Kidney (tissue), 14 donors: ENCODE results near the gene DLL3. TPM values are rescaled to one million over a fixed set of nuclear protein-coding genes. Genes with fewer than 3 reads are reported as not detected.

ENCODE experiments used
- DNase-seq, 5 donors: peaks; one replicate each; pipeline ENCODE4 v3.0.0-alpha.2; 2013 to 2020
- FAIRE-seq: peaks from 2 replicates; lab custom pipeline; 2012; peaks lifted over from hg19 to GRCh38; lab: Jason Lieb, UNC
- H3K27ac ChIP-seq, 2 donors: one replicate each; pipeline ENCODE4 v1.7.0; 2013; ENCODE audit warnings: low read depth in 2 of 2, low read length in 2 of 2, inconsistent platforms in 1 of 2
- H3K27me3 ChIP-seq: one replicate; pipeline ENCODE4 v1.7.1; 2013; ENCODE audit warnings: low read length, inconsistent platforms; ENCODE audit not compliant: control insufficient read depth, insufficient read depth
- H3K36me3 ChIP-seq, 3 donors: one replicate each; pipeline versions ENCODE4 v1.7.0 to v1.7.1; 2013; ENCODE audit warnings: low read length in 3 of 3, control low read depth in 1 of 3, inconsistent platforms in 1 of 3; ENCODE audit not compliant: insufficient read depth in 3 of 3, control insufficient read depth in 2 of 3
- H3K4me1 ChIP-seq, 3 donors: one replicate each; pipeline versions ENCODE4 v1.7.0 to v1.7.1; 2013; ENCODE audit warnings: low read length in 3 of 3, inconsistent platforms in 1 of 3, low read depth in 1 of 3; ENCODE audit not compliant: control insufficient read depth in 2 of 3, insufficient read depth in 2 of 3
- H3K4me3 ChIP-seq, 3 donors: one replicate each; pipeline versions ENCODE4 v1.7.0 to v1.8.1; 2013; ENCODE audit warnings: low read length in 3 of 3, control low read depth in 1 of 3, inconsistent platforms in 1 of 3
- H3K9ac ChIP-seq, 3 donors: one replicate each; pipeline versions ENCODE4 v1.7.0 to v1.7.1; 2013; ENCODE audit warnings: low read length in 3 of 3, control low read depth in 1 of 3, inconsistent platforms in 1 of 3
- H3K9me3 ChIP-seq, 3 donors: one replicate each; pipeline versions ENCODE4 v1.7.0 to v1.7.1; 2013; ENCODE audit warnings: low read length in 3 of 3, control low read depth in 1 of 3, inconsistent platforms in 1 of 3; ENCODE audit not compliant: control insufficient read depth in 2 of 3, insufficient read depth in 1 of 3
- intact Hi-C: fragments of 100-400 bp; cut with DNase I; formaldehyde crosslinking; loops from one replicate; pipeline ENCODE4 v1.11.1; 2022
- polyA plus RNA-seq: library from polyadenylated mRNA; stranded (reverse); fragments of 350-450 nt; fragmentation: Illumina TruSeq; extraction: RNeasy Lipid Tissue Mini Kit (QIAGEN cat#74804); gene quantifications from one replicate; pipeline ENCODE4 v1.2.3, GENCODE V29; 2014; ENCODE audit warnings: low read depth, low replicate concordance; ENCODE audit not compliant: insufficient read depth
- total RNA-seq: library from RNA; stranded (reverse); fragmentation: NEBNext Ultra II Directional; extraction: Animal tissue kit (Norgen Biotek cat#: 25700); gene quantifications from one replicate; pipeline ENCODE4 v1.2.1, GENCODE V29; 2021
- TF ChIP-seq, protein P1 (sequence below): IDR thresholded peaks from 3 replicates; pipeline ENCODE4 v1.5.1; 2012; ENCODE audit warnings: mild to moderate bottlenecking, moderate library complexity, borderline replicate concordance; ENCODE audit not compliant: insufficient read depth; ENCODE audit errors: extremely low read depth
- donor health status: control.
- donor health status: control.
- donor health status: control.
- donor health status: control.
- donor health status: control.
- donor health status: DM: yes; HTN: yes; CAD: no.
- donor health status: Normal renal cell carcinoma (clear cell type).

The DLL3 gene
- total and polyA plus RNA-seq, 2 donors from 2014 or later, result 0.13 to 0.17 TPM

DNA sequence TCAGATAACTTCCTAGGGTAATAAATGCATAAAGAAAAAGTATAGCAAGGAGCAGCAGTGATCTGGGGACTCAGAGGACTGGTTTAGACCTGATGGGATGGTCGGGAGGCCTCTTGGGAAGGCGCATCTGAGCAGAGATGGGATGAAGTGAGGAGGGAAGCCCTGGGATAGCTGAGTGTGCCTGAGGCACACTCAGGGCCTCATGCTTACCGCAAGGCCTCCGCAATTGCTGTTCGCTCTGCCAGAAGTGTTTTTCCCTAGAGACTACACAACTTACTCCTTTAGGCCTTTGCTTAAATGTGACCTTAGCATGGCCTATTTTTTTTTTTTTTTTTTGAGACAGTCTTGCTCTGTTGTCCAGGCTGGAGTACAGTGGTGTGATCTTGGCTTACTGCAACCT lies 4.1 kb upstream of the DLL3 start:
- no peak for DNase-seq
- TF ChIP-seq, protein P1, sequence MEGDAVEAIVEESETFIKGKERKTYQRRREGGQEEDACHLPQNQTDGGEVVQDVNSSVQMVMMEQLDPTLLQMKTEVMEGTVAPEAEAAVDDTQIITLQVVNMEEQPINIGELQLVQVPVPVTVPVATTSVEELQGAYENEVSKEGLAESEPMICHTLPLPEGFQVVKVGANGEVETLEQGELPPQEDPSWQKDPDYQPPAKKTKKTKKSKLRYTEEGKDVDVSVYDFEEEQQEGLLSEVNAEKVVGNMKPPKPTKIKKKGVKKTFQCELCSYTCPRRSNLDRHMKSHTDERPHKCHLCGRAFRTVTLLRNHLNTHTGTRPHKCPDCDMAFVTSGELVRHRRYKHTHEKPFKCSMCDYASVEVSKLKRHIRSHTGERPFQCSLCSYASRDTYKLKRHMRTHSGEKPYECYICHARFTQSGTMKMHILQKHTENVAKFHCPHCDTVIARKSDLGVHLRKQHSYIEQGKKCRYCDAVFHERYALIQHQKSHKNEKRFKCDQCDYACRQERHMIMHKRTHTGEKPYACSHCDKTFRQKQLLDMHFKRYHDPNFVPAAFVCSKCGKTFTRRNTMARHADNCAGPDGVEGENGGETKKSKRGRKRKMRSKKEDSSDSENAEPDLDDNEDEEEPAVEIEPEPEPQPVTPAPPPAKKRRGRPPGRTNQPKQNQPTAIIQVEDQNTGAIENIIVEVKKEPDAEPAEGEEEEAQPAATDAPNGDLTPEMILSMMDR, result no peak
- H3K36me3 ChIP-seq, result peaks cover 0 to 6% (median under 1%) of the 10 kb centered on the region in 3 donors
- intact Hi-C loops, result no loop called here
- peaks cover 0 to 4% (median 3%) of the 10 kb centered on the region in 3 donors for H3K4me1 ChIP-seq
- no peak overlapping the region for H3K9ac ChIP-seq
- FAIRE-seq, result no peak
- no peak overlapping the region for H3K4me3 ChIP-seq
- H3K9me3 ChIP-seq, result no peaks in the 10 kb centered on the region
- peaks cover 10% of the 10 kb centered on the region for H3K27me3 ChIP-seq
- H3K27ac ChIP-seq, result no peak overlapping the region

DNA sequence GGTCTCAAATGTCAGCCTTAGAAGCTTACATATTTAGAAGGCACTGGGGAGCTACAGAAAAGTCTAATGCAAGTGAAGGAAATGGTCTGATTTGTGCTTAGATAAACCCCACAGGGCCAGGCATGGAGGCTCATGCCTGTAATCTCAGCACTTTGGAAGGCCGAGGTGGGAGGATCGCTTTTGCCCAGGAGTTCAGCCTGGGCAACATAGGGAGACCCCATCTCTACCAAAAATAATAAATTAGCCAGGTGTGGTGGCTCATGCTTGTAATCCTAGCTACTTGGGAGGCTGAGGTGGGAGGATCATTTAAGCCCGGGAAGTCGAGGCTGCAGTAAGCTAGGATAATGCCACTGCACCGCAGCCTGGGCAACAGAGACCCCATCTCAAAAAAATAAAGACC lies 2.7 kb upstream of the DLL3 start:
- no peak for DNase-seq
- TF ChIP-seq, protein P1, result no peak
- intact Hi-C loops, result no loop called here
- H3K27ac ChIP-seq, result no peak overlapping the region
- no peak overlapping the region for H3K9ac ChIP-seq
- no peaks in the 10 kb centered on the region for H3K9me3 ChIP-seq
- no peak for FAIRE-seq
- no peak overlapping the region for H3K4me3 ChIP-seq
- peaks cover 0 to 4% (median 3%) of the 10 kb centered on the region in 3 donors for H3K4me1 ChIP-seq
- peaks cover 0 to 2% (median 0%) of the 10 kb centered on the region in 3 donors for H3K36me3 ChIP-seq
- H3K27me3 ChIP-seq, result peaks cover 21% of the 10 kb centered on the region

DNA sequence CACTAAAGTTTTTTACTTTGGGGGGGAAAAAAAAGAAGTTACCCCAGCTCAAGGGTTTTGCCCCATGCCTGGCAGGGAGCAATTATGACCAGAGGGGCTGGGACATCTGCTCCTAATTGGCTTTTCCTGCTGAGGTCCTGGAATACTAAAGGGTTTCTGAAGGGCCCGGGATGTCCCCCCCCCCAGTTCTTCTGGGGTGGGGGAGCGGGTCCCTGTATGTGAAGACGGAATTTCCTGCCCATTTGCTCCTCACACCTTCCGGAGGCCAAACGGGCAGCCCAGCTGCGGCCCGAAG lies 1.1 kb upstream of the DLL3 start:
- no peak for DNase-seq
- intact Hi-C loops, result no loop called here
- no peak overlapping the region for H3K27ac ChIP-seq
- H3K9me3 ChIP-seq, result no peaks in the 10 kb centered on the region
- H3K4me3 ChIP-seq, result no peak overlapping the region
- H3K36me3 ChIP-seq, result no peaks in the 10 kb centered on the region
- no peak for FAIRE-seq
- TF ChIP-seq, protein P1, result no peak
- H3K27me3 ChIP-seq, result peaks cover 21% of the 10 kb centered on the region
- no peak overlapping the region for H3K9ac ChIP-seq
- H3K4me1 ChIP-seq, result peaks cover 0 to 4% (median 3%) of the 10 kb centered on the region in 3 donors

DNA sequence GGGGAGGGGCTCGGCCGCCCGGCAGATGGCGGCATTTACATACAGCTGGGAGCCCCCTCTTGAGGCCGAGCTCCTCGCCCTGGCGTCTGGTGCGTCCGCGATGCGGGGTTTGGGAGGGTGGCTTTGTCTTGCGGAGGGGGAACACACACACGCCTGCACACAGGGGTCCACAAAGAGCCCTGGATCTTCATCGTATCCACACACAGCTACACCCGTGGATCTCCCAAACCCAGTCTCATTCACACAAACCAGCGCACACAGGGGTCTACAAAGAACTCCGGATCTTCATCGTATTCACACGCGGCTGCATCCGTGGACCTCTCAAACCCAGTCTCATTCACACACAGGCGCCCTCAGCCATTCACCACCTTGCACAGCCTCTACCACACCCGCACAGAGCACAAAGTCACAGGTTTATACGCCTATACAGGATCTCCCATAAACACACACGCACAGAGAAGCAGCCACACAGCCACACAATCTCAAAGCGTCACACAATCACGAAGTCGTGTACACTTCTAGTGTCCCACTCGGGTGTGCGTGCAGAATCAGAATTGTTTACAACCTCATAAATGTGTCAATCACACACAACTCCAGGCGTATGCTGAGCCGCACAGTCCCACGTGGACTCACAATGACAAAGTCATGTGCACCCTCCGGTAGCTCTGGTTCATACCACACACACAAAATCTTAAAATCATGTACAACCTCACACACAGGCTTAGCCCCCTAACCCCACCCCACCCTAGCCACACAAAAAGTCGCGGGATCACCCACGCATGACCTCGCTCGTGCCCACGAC lies 550 bp upstream of the DLL3 start:
- no peaks in the 10 kb centered on the region for H3K36me3 ChIP-seq
- H3K4me1 ChIP-seq, result peaks cover 0 to 5% (median 4%) of the 10 kb centered on the region in 3 donors
- DNase-seq, result peak in 4 of 5 donors; percentile 69 to 83 (median 76)
- no peak for FAIRE-seq
- no peak overlapping the region for H3K27ac ChIP-seq
- intact Hi-C loops, result no loop called here
- H3K27me3 ChIP-seq, result peaks cover 21% of the 10 kb centered on the region
- TF ChIP-seq, protein P1, result no peak
- no peaks in the 10 kb centered on the region for H3K9me3 ChIP-seq
- peak overlapping the region in 1 of 3 donors; percentile 30 for H3K4me3 ChIP-seq
- H3K9ac ChIP-seq, result no peak overlapping the region
